GM12873 (cell line): ENCODE results near the gene EFCAB5.

Experiments used
- TF ChIP-seq, protein P1 (sequence below): IDR thresholded peaks from 2 replicates; pipeline ENCODE4 v1.5.1; 2012; ENCODE audit warnings: low read depth, mild to moderate bottlenecking, moderate library complexity, low read length, control low read depth; ENCODE audit not compliant: insufficient read depth; ENCODE audit errors: missing control alignments

The EFCAB5 gene

DNA sequence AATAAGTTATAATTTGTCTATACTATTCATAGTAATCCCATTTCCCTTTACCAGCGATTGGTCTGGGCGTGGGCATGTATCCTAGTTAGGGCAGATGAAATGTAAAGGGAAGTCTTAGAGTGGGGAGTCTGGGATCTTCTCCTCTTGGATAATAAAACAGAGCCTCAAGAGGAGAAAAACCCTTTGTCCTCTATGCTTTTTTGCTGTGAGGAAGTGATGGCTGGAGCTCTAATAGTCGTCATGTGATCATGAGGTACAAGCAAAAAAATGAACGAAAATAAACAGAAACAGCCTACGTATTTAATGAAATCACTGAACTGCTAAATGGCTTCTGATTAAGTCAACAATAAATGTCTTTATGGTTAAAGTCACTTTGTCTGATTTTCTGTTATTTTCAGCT, 26.8 kb downstream of the EFCAB5 start:
- TF ChIP-seq, protein P1, sequence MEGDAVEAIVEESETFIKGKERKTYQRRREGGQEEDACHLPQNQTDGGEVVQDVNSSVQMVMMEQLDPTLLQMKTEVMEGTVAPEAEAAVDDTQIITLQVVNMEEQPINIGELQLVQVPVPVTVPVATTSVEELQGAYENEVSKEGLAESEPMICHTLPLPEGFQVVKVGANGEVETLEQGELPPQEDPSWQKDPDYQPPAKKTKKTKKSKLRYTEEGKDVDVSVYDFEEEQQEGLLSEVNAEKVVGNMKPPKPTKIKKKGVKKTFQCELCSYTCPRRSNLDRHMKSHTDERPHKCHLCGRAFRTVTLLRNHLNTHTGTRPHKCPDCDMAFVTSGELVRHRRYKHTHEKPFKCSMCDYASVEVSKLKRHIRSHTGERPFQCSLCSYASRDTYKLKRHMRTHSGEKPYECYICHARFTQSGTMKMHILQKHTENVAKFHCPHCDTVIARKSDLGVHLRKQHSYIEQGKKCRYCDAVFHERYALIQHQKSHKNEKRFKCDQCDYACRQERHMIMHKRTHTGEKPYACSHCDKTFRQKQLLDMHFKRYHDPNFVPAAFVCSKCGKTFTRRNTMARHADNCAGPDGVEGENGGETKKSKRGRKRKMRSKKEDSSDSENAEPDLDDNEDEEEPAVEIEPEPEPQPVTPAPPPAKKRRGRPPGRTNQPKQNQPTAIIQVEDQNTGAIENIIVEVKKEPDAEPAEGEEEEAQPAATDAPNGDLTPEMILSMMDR, result no peak

DNA sequence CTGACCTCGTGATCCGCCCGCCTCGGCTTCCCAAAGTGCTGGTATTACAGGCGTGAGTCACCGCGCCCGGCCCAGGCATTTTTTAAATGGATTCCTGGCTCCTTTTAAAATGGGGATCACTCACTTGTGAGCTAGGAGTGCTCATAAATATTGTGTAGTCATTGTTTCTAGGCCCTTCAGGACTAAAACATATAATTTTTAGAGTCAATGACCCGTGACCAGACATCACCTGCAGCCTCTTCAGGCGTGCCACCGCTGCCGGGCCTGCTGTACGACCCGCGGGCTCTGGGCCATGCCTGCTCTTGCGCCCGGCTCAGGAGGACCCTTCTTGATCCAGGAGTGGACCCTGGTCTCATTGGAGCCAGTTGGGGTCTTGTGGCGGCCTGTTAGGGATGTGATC, 30.8 kb downstream of the EFCAB5 start:
- TF ChIP-seq, protein P1, result no peak

DNA sequence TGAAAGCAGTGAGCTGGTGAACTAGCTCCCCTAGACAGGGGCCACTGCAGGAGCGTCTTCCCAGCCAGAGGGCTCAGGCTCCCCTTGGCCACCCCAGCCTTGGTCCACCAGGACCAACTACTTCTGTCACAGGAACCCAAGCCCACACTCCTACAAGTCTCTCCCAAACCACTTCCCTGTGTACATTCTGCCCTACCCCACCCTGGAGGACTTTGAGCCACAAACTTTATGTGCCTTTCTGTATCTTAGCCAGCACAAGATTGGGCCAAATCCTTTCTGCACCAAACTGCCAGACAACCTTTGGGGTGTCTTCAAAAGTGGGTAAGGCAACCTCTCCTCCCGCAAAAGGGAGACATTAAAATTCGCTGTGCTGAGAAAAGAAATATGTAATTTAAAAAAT, 31.6 kb downstream of the EFCAB5 start:
- TF ChIP-seq, protein P1, result no peak

DNA sequence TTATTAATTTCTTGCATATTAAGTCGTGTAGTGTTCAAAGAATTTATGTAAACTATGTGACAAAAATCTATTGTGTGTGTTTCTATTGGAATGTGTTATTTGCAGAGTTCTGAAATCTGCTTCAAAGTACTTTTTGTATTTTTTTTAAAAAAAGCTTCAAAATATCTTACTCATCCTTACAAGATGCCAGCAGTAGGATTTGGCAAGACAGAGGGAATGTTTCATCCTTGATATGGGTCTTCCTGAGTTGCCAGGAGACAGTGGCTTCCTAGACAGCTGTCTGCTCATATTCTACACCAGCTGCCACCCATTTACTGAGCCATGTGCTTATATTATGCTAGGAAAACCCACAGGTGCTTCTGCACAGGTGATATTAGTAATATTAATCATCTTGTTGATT, 36.4 kb downstream of the EFCAB5 start:
- TF ChIP-seq, protein P1, result no peak

DNA sequence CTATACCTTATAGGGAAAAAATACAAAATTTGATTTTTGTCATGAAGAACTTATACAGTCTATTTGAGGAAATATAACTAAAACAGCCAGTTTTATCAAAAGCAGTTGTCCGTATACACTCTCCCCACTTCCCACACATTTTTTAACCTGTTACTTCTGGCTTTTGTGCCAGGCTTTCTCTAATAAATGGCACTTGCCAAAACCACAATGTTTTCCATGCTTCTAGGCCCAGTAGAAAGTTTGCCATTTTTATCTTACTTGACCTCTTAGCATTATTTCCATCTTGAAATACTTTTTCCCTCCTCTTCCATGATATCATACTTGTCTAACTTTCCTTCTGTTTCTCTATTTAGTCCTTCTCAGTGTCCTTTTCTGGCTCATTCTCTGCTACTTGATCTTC, 38.8 kb downstream of the EFCAB5 start:
- TF ChIP-seq, protein P1, result no peak

DNA sequence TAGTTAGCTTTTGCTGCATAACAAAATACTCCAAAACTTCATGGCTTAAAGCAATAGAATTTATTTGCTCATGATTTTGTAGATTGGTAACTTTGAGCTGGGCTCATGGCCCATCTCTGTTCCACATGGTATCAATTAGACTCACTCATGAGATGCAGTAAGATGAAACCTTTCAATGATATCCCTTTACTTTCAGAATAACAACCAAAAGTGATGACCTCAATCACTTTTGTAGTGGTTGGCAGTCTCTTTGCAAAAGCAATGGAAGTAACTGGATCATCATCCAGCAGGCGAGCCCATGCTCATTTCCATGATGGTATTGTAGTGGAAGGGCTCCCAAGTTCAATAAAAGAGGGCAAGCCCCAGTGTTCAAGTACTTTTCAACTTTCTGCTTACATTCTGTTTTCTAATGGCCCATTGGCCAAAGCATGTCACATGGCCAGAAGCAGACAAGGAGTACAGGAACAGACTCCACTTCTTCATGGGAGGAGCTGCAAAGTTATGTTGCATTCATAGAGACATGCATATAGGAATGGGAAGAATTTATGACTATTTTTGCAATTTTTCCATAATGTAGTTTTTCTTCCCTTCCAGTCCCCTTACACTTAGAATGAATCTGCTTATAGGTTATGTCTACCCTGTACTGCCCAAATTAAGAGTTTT, 41.7 kb downstream of the EFCAB5 start:
- TF ChIP-seq, protein P1, result no peak

DNA sequence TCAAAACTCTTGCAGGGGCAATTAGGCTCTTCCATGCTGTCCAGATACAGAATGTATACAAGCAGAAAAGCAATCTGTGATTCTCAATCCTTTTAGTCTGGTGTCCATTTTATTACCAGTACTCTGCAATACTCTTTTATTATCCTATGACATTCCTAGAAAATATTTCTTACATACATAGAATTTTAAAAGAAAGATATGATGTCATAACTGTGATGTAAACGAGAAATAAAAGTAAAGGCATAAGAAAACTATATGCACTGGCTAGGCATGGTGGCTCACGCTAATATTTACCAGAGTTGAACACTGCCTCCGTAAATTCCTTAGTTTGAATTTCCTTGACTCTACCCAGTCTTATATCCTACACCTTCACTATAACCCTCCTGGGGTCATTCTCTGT, 55.0 kb downstream of the EFCAB5 start:
- TF ChIP-seq, protein P1, result no peak
